ENCODE data around the gene SQSTM1. TPM values are rescaled to one million over a fixed set of nuclear protein-coding genes. Genes with fewer than 3 reads are reported as not detected.

SQSTM1 gene
- polyA plus RNA-seq, 1 of the 3 experiments (the other 2 are of a cell fraction): 181 TPM

Small RNA genes lying within 50 kb of the gene (small RNA-seq; reads per million reads assigned to genes)
- gene MIR1229: 0 to 0.59 (median 0) reads per million in 7 experiments
- gene RF00019: 0 reads per million in 7 experiments

Other genes with a start within 250 kb of the SQSTM1 start
- 192 and 197 TPM in 2 replicates for gene HNRNPH1, start 197.2 kb upstream of the SQSTM1 start, polyA plus RNA-seq (2012; rRNA removed)
- not detected in 2 replicates for gene CBY3, start 139.9 kb upstream of the SQSTM1 start, polyA plus RNA-seq (2012; rRNA removed)
- 142 and 215 TPM in 2 replicates for gene CANX, start 121.9 kb upstream of the SQSTM1 start, polyA plus RNA-seq (2012; rRNA removed)
- 4.4 and 8.1 TPM in 2 replicates for gene MAML1, start 88.1 kb upstream of the SQSTM1 start, polyA plus RNA-seq (2012; rRNA removed)
- gene LTC4S, start 26.9 kb upstream of the SQSTM1 start, polyA plus RNA-seq (2012; rRNA removed): 0.34 and 0.43 TPM in 2 replicates
- gene MGAT4B, start 14.0 kb upstream of the SQSTM1 start, polyA plus RNA-seq (2012; rRNA removed): 174 and 190 TPM in 2 replicates
- gene MRNIP, start 37.9 kb downstream of the SQSTM1 start, polyA plus RNA-seq (2012; rRNA removed): 32.8 and 34.9 TPM in 2 replicates
- 75.6 and 76.1 TPM in 2 replicates for gene TBC1D9B, start 87.0 kb downstream of the SQSTM1 start, polyA plus RNA-seq (2012; rRNA removed)

Data from SK-N-SH (cell line).